Ishikawa (cell line): ENCODE data around the gene SLC7A11.

Source experiments
- CEBPB ChIP-seq: IDR thresholded peaks from 2 replicates; pipeline ENCODE4 v1.6.1; 2012
- CREB1 ChIP-seq: IDR thresholded peaks from 2 replicates; pipeline ENCODE4 v1.6.1; 2012; ENCODE audit warnings: low read depth
- EGR1 ChIP-seq: IDR thresholded peaks from 2 replicates; pipeline ENCODE4 v1.6.1; 2012
- EP300 ChIP-seq: IDR thresholded peaks from 2 replicates; pipeline ENCODE4 v1.6.1; 2012; ENCODE audit warnings: borderline replicate concordance
- FOXM1 ChIP-seq: IDR thresholded peaks from 2 replicates; pipeline ENCODE4 v1.6.1; 2012; ENCODE audit warnings: low read depth, borderline replicate concordance
- RAD21 ChIP-seq: IDR thresholded peaks from 2 replicates; pipeline ENCODE4 v1.6.1; 2012; ENCODE audit warnings: low read depth
- TAF1 ChIP-seq: IDR thresholded peaks from 2 replicates; pipeline ENCODE4 v1.6.1; 2012; ENCODE audit warnings: low read depth, mild to moderate bottlenecking
- TCF12 ChIP-seq: IDR thresholded peaks from 2 replicates; pipeline ENCODE4 v1.6.1; 2012; ENCODE audit warnings: low read depth
- TEAD4 ChIP-seq: IDR thresholded peaks from 2 replicates; pipeline ENCODE4 v1.6.1; 2012
- USF1 ChIP-seq: IDR thresholded peaks from 2 replicates; pipeline ENCODE4 v1.6.1; 2012
- YY1 ChIP-seq: IDR thresholded peaks from 2 replicates; pipeline ENCODE4 v1.6.1; 2012; ENCODE audit warnings: low read depth
- ZBTB7A ChIP-seq: IDR thresholded peaks from 2 replicates; pipeline ENCODE4 v1.6.1; 2012; ENCODE audit warnings: low read depth
- TF ChIP-seq, protein P1 (sequence below): IDR thresholded peaks from 2 replicates; pipeline ENCODE4 v1.6.1; 2012; ENCODE audit warnings: low read depth, mild to moderate bottlenecking
- TF ChIP-seq, protein P2 (sequence below): IDR thresholded peaks from 2 replicates; pipeline ENCODE4 v1.6.1; 2012

DNA sequence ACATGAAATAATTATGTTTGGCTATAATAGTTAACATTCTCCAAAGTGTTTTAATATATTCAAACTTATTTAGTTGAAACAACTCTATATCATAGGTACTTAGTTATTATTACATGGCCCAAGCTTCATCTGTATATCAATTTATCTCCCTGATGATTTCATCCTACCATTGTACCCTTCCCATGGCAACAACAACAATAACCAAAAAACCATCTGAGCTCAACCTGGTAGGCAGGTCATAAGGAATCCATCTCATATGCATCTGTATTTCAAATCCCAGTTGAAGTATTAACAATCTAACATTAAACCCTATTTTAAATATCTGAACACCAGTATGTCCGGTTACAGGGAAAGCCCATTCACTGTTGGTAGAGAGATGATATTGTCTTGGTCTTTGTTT lies 33.1 kb upstream of the SLC7A11 start:
- TF ChIP-seq TAF1 = no peak
- TF ChIP-seq EP300 = no peak
- TF ChIP-seq CREB1 = no peak
- no peak for TF ChIP-seq RAD21
- no peak for TF ChIP-seq EGR1
- no peak for TF ChIP-seq YY1
- TF ChIP-seq, protein P1, sequence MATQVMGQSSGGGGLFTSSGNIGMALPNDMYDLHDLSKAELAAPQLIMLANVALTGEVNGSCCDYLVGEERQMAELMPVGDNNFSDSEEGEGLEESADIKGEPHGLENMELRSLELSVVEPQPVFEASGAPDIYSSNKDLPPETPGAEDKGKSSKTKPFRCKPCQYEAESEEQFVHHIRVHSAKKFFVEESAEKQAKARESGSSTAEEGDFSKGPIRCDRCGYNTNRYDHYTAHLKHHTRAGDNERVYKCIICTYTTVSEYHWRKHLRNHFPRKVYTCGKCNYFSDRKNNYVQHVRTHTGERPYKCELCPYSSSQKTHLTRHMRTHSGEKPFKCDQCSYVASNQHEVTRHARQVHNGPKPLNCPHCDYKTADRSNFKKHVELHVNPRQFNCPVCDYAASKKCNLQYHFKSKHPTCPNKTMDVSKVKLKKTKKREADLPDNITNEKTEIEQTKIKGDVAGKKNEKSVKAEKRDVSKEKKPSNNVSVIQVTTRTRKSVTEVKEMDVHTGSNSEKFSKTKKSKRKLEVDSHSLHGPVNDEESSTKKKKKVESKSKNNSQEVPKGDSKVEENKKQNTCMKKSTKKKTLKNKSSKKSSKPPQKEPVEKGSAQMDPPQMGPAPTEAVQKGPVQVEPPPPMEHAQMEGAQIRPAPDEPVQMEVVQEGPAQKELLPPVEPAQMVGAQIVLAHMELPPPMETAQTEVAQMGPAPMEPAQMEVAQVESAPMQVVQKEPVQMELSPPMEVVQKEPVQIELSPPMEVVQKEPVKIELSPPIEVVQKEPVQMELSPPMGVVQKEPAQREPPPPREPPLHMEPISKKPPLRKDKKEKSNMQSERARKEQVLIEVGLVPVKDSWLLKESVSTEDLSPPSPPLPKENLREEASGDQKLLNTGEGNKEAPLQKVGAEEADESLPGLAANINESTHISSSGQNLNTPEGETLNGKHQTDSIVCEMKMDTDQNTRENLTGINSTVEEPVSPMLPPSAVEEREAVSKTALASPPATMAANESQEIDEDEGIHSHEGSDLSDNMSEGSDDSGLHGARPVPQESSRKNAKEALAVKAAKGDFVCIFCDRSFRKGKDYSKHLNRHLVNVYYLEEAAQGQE = no peak
- TF ChIP-seq CEBPB = no peak
- TF ChIP-seq, protein P2, sequence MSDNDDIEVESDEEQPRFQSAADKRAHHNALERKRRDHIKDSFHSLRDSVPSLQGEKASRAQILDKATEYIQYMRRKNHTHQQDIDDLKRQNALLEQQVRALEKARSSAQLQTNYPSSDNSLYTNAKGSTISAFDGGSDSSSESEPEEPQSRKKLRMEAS = no peak
- no peak for TF ChIP-seq USF1
- TF ChIP-seq TCF12 = no peak
- no peak for TF ChIP-seq ZBTB7A
- no peak for TF ChIP-seq FOXM1
- no peak for TF ChIP-seq TEAD4
